Uterus (tissue), 4 donors: ENCODE data around the gene NELFB. TPM values are rescaled to one million over a fixed set of nuclear protein-coding genes. Genes with fewer than 3 reads are reported as not detected.

ENCODE experiments used
- DNase-seq, 2 donors: peaks; one replicate each; pipeline ENCODE4 v3.0.0-alpha.2; 2019 to 2020
- H3K27ac ChIP-seq, 2 donors: fragments of 200-600 bp; sonication (generic); 1 replicate in 1 of 2; 2 replicates in 1 of 2; pipeline ENCODE4 v1.5.1; 2016 to 2018
- H3K27me3 ChIP-seq, 2 donors: fragments of 200-600 bp; sonication (generic); one replicate each; pipeline ENCODE4 v1.5.1; 2018 to 2019; ENCODE audit warnings: control low read depth in 1 of 2
- H3K36me3 ChIP-seq, 2 donors: fragments of 200-600 bp; sonication (generic); one replicate each; pipeline ENCODE4 v1.5.1; 2019; ENCODE audit warnings: control low read depth in 1 of 2
- H3K4me1 ChIP-seq, 2 donors: fragments of 200-600 bp; sonication (generic); one replicate each; pipeline ENCODE4 v1.5.1; 2018 to 2019; ENCODE audit warnings: control low read depth in 1 of 2
- H3K4me3 ChIP-seq, 2 donors: fragments of 200-600 bp; sonication (generic); 1 replicate in 1 of 2; 2 replicates in 1 of 2; pipeline ENCODE4 v1.5.1; 2018 to 2019; ENCODE audit warnings: mild to moderate bottlenecking in 1 of 2
- H3K9me3 ChIP-seq, 2 donors: fragments of 200-600 bp; sonication (generic); one replicate each; pipeline ENCODE4 v1.5.1; 2019; ENCODE audit warnings: control low read depth in 1 of 2
- CTCF ChIP-seq, 4 experiments: fragments of 200-600 bp in 2 of 4; fragments of 450-650 bp in 2 of 4; sonication (generic) in 2 of 4; IDR thresholded peaks; one replicate each; pipeline ENCODE4 v1.5.1; 2016 to 2019; ENCODE audit warnings: antibody characterized with exemption in 4 of 4, mild to moderate bottlenecking in 2 of 4, moderate library complexity in 1 of 4
- POLR2A ChIP-seq, 2 donors: fragments of 450-650 bp; IDR thresholded peaks; one replicate each; pipeline ENCODE4 v1.6.1; 2016; ENCODE audit warnings: antibody characterized with exemption in 2 of 2, mild to moderate bottlenecking in 1 of 2, moderate library complexity in 1 of 2
- intact Hi-C: fragments of 100-400 bp; cut with DNase I; formaldehyde crosslinking; loops from one replicate; pipeline ENCODE4 v1.15.1; 2023; ENCODE audit warnings: low total_unique reads
- total RNA-seq, 4 donors: library from RNA; depleted of rRNA in 3 of 4; stranded (reverse); fragments of >200 nt in 3 of 4; gene quantifications; one replicate each; pipeline versions ENCODE4 v1.1.0 to v1.2.4, GENCODE V29; 2014 to 2023
- donor health status: DM: yes; HTN: yes; CAD: no.

NELFB gene
- total RNA-seq, 4 donors from 2014 or later, result 17.1 to 46.5 (median 43.2) TPM

GRCh38 chr9:137213160-137214060, 41.7 kb upstream of the NELFB start:
- Histone ChIP-seq H3K27me3 (no peaks in the 10 kb centered on the region), H3K4me3 (no peak overlapping the region), H3K9me3 (no peaks in the 10 kb centered on the region), H3K4me1 (peaks cover 0 to 6% of the 10 kb centered on the region in 2 donors), H3K27ac (no peak overlapping the region), H3K36me3 (no peaks in the 10 kb centered on the region)
- TF ChIP-seq CTCF (IDR thresholded peaks at IDR 0.05) (no peak), POLR2A (IDR thresholded peaks at IDR 0.05) (no peak)
- intact Hi-C loops, result no loop called here
- DNase-seq, result no peak

GRCh38 chr9:137214620-137215019, 40.5 kb upstream of the NELFB start:
- H3K27me3 ChIP-seq, result no peaks in the 10 kb centered on the region
- H3K9me3 ChIP-seq, result no peaks in the 10 kb centered on the region
- H3K36me3 ChIP-seq, result no peaks in the 10 kb centered on the region
- no peak for TF ChIP-seq CTCF (IDR thresholded peaks at IDR 0.05)
- no peak for TF ChIP-seq POLR2A (IDR thresholded peaks at IDR 0.05)
- intact Hi-C loops, result no loop called here
- no peak overlapping the region for H3K27ac ChIP-seq
- peaks cover 0 to 6% of the 10 kb centered on the region in 2 donors for H3K4me1 ChIP-seq
- no peak for DNase-seq
- H3K4me3 ChIP-seq, result no peak overlapping the region

GRCh38 chr9:137215196-137215986, 39.7 kb upstream of the NELFB start:
- intact Hi-C loops, result no loop called here
- Histone ChIP-seq H3K4me3 (no peak overlapping the region), H3K27me3 (no peaks in the 10 kb centered on the region), H3K27ac (no peak overlapping the region), H3K36me3 (no peaks in the 10 kb centered on the region), H3K9me3 (no peaks in the 10 kb centered on the region), H3K4me1 (peaks cover 0 to 6% of the 10 kb centered on the region in 2 donors)
- no peak for DNase-seq
- TF ChIP-seq POLR2A (IDR thresholded peaks at IDR 0.05) (no peak), CTCF (IDR thresholded peaks at IDR 0.05) (no peak)

GRCh38 chr9:137216188-137216965, 38.8 kb upstream of the NELFB start:
- Histone ChIP-seq H3K27ac (no peak overlapping the region), H3K27me3 (no peaks in the 10 kb centered on the region), H3K9me3 (no peaks in the 10 kb centered on the region), H3K4me3 (no peak overlapping the region), H3K36me3 (no peaks in the 10 kb centered on the region), H3K4me1 (peaks cover 0 to 7% of the 10 kb centered on the region in 2 donors)
- intact Hi-C loops, result no loop called here
- TF ChIP-seq POLR2A (IDR thresholded peaks at IDR 0.05) (no peak), CTCF (IDR thresholded peaks at IDR 0.05) (no peak)
- DNase-seq, result no peak
